ENCODE data around the gene HIRIP3. TPM values are rescaled to one million over a fixed set of nuclear protein-coding genes. Genes with fewer than 3 reads are reported as not detected.

Gene HIRIP3
- total RNA-seq, 1 experiment from 2014 or later: 18.9 TPM

- peaks cover 4% of the 10 kb centered on the region; the same call in 1 of the 2 replicates for H3K9me3 Mint-ChIP-seq
- no peak overlapping the region for H3K27ac Mint-ChIP-seq
- CTCF ChIA-PET: interaction anchor here (1.1 kb wide), 1 partner anchor 15 kb away, joined by 6 read pairs; no protein-coding TSS in a partner anchor
- ATAC-seq: no peak
- TF ChIP-seq FOXP4 (CRISPR knock-in tag; IDR thresholded peaks at IDR 0.05) (no peak), IRF2 (CRISPR knock-in tag; IDR thresholded peaks at IDR 0.05; ENCODE audit: borderline replicate concordance, low read depth) (no peak), E2F4 (CRISPR knock-in tag; IDR thresholded peaks at IDR 0.05; ENCODE audit: borderline replicate concordance, low read depth) (no peak), USF1 (CRISPR knock-in tag; IDR thresholded peaks at IDR 0.05) (no peak), ZNF219 (CRISPR knock-in tag; IDR thresholded peaks at IDR 0.05; ENCODE audit: borderline replicate concordance) (no peak), GABPB1 (CRISPR knock-in tag; IDR thresholded peaks at IDR 0.05) (no peak), PRDM15 (CRISPR knock-in tag; IDR thresholded peaks at IDR 0.05) (no peak), IRF1 (CRISPR knock-in tag; IDR thresholded peaks at IDR 0.05) (no peak), ZNF281 (CRISPR knock-in tag; IDR thresholded peaks at IDR 0.05) (no peak), STAT6 (CRISPR knock-in tag; conservative IDR thresholded peaks at IDR 0.05; ENCODE audit: low read depth) (no peak), ZNF425 (CRISPR knock-in tag; conservative IDR thresholded peaks at IDR 0.05) (no peak), AR (CRISPR knock-in tag; IDR thresholded peaks at IDR 0.05) (no peak)
- POLR2A ChIA-PET: no interaction called here
- no peaks in the 10 kb centered on the region for H3K4me1 Mint-ChIP-seq
- no peak for DNase-seq (ENCODE audit: low spot score)
- H3K4me3 Mint-ChIP-seq: no peak overlapping the region
- H3K27me3 Mint-ChIP-seq (ENCODE audit: low read depth): peaks cover 43% of the 10 kb centered on the region
- no peaks in the 10 kb centered on the region for H3K36me3 Mint-ChIP-seq
Observed at GRCh38 chr16:30040221-30040620, 44.8 kb upstream of the HIRIP3 start.

All from WTC11 (cell line).